HepG2 (cell line): Measurements from ENCODE around the gene CYP11A1. TPM values are rescaled to one million over a fixed set of nuclear protein-coding genes. Genes with fewer than 3 reads are reported as not detected.

ENCODE experiments used
- DR1 ChIP-seq: sonication (generic); formaldehyde crosslinking; IDR thresholded peaks from 2 replicates; pipeline ENCODE4 v1.8.0; 2021; ENCODE audit warnings: mild to moderate bottlenecking, missing genetic modification reagents, inconsistent platforms
- MLXIP ChIP-seq: sonication (generic); formaldehyde crosslinking; IDR thresholded peaks from 2 replicates; pipeline ENCODE4 v1.9.0; 2021; ENCODE audit warnings: missing genetic modification reagents, borderline replicate concordance
- SALL1 ChIP-seq: sonication (generic); formaldehyde crosslinking; IDR thresholded peaks from 2 replicates; pipeline ENCODE4 v1.8.0; 2022; ENCODE audit warnings: mild to moderate bottlenecking, missing genetic modification reagents
- SP1 ChIP-seq, 2 experiments: fragments of 450-650 bp in 1 of 2; sonication (generic) in 1 of 2; formaldehyde crosslinking in 1 of 2; IDR thresholded peaks; 2 replicates each; pipeline versions ENCODE4 v1.4.0 to v1.6.1; 2016 to 2020; ENCODE audit warnings: missing genetic modification reagents in 1 of 2
- TARDBP ChIP-seq: sonication (generic); formaldehyde crosslinking; IDR thresholded peaks from 2 replicates; pipeline ENCODE4 v1.8.0; 2022; ENCODE audit warnings: mild to moderate bottlenecking, missing genetic modification reagents
- ZFX ChIP-seq: sonication (generic); formaldehyde crosslinking; IDR thresholded peaks from 2 replicates; pipeline ENCODE4 v1.4.0; 2020; ENCODE audit warnings: mild to moderate bottlenecking, low read depth, missing genetic modification reagents, moderate library complexity
- ZNF232 ChIP-seq: sonication (generic); formaldehyde crosslinking; IDR thresholded peaks from 2 replicates; pipeline ENCODE4 v1.4.0; 2020; ENCODE audit warnings: missing genetic modification reagents, borderline replicate concordance
- ZNF331 ChIP-seq: sonication (generic); formaldehyde crosslinking; IDR thresholded peaks from 2 replicates; pipeline ENCODE4 v1.4.0; 2020; ENCODE audit warnings: missing genetic modification reagents
- ZNF687 ChIP-seq: sonication (generic); formaldehyde crosslinking; IDR thresholded peaks from 2 replicates; pipeline ENCODE4 v1.5.1; 2020; ENCODE audit warnings: mild to moderate bottlenecking, missing genetic modification reagents, moderate library complexity
- ZSCAN30 ChIP-seq: sonication (generic); formaldehyde crosslinking; IDR thresholded peaks from 2 replicates; pipeline ENCODE4 v1.5.0; 2020; ENCODE audit warnings: mild to moderate bottlenecking, missing genetic modification reagents
- polyA plus RNA-seq, 8 experiments: library from polyadenylated mRNA; depleted of rRNA in 3 of 8; stranded (reverse) in 7 of 8; unstranded in 1 of 8; fragments of >200 nt; fragmentation: Illumina TruSeq in 4 of 8; extraction: Trizol in 4 of 8; gene quantifications; 2 replicates each; pipeline versions ENCODE4 v1.2.1 to v1.2.3, GENCODE V29; 2011 to 2016; ENCODE audit warnings: low read depth in 4 of 8, missing spikeins in 1 of 8, mixed read lengths in 1 of 8; ENCODE audit not compliant: insufficient read depth in 1 of 8
- total RNA-seq, 5 experiments: library from RNA; depleted of rRNA; stranded (reverse); fragments of >200 nt; fragmentation: Illumina TruSeq; extraction: Trizol; gene quantifications; 2 replicates each; pipeline ENCODE4 v1.2.3, GENCODE V29; 2016; ENCODE audit warnings: low read depth in 1 of 5
- TF ChIP-seq, protein P1 (sequence below): sonication (generic); formaldehyde crosslinking; IDR thresholded peaks from 2 replicates; pipeline ENCODE4 v1.8.0; 2022; ENCODE audit warnings: missing genetic modification reagents, mild to moderate bottlenecking, borderline replicate concordance
- TF ChIP-seq, protein P2 (sequence below): sonication (generic); formaldehyde crosslinking; conservative IDR thresholded peaks from 2 replicates; pipeline ENCODE4 v1.4.0; 2020; ENCODE audit warnings: missing genetic modification reagents
- TF ChIP-seq, protein P3 (sequence below): sonication (generic); formaldehyde crosslinking; IDR thresholded peaks from 2 replicates; pipeline ENCODE4 v1.8.0; 2022; ENCODE audit warnings: mild to moderate bottlenecking, missing genetic modification reagents; ENCODE audit not compliant: insufficient replicate concordance
- TF ChIP-seq, protein P4 (sequence below): sonication (generic); formaldehyde crosslinking; IDR thresholded peaks from 2 replicates; pipeline ENCODE4 v1.4.0; 2020; ENCODE audit warnings: mild to moderate bottlenecking, missing genetic modification reagents

Gene CYP11A1
- total and polyA plus RNA-seq, 2 of the 13 experiments (the other 11 are each of a cell fraction or from before 2014, with no cell fraction given), result 0.66 to 0.92 TPM

GRCh38 chr15:74365598-74366445 is 1.6 kb downstream of the CYP11A1 start (continued):
- TF ChIP-seq, protein P1, sequence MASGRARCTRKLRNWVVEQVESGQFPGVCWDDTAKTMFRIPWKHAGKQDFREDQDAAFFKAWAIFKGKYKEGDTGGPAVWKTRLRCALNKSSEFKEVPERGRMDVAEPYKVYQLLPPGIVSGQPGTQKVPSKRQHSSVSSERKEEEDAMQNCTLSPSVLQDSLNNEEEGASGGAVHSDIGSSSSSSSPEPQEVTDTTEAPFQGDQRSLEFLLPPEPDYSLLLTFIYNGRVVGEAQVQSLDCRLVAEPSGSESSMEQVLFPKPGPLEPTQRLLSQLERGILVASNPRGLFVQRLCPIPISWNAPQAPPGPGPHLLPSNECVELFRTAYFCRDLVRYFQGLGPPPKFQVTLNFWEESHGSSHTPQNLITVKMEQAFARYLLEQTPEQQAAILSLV (CRISPR knock-in tag), result no peak
- peak; percentile 90 for TF ChIP-seq ZNF687 (CRISPR knock-in tag)
- TF ChIP-seq ZFX (CRISPR knock-in tag), result peak; percentile 94
- TF ChIP-seq, protein P2, sequence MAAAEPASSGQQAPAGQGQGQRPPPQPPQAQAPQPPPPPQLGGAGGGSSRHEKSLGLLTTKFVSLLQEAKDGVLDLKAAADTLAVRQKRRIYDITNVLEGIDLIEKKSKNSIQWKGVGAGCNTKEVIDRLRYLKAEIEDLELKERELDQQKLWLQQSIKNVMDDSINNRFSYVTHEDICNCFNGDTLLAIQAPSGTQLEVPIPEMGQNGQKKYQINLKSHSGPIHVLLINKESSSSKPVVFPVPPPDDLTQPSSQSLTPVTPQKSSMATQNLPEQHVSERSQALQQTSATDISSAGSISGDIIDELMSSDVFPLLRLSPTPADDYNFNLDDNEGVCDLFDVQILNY (CRISPR knock-in tag), result no peak
- TF ChIP-seq, protein P3, sequence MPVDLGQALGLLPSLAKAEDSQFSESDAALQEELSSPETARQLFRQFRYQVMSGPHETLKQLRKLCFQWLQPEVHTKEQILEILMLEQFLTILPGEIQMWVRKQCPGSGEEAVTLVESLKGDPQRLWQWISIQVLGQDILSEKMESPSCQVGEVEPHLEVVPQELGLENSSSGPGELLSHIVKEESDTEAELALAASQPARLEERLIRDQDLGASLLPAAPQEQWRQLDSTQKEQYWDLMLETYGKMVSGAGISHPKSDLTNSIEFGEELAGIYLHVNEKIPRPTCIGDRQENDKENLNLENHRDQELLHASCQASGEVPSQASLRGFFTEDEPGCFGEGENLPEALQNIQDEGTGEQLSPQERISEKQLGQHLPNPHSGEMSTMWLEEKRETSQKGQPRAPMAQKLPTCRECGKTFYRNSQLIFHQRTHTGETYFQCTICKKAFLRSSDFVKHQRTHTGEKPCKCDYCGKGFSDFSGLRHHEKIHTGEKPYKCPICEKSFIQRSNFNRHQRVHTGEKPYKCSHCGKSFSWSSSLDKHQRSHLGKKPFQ (CRISPR knock-in tag), result peak; percentile 42
- no peak for TF ChIP-seq ZSCAN30
- TF ChIP-seq ZNF232 (CRISPR knock-in tag), result no peak
- no peak for TF ChIP-seq ZNF331 (CRISPR knock-in tag)
- no peak for TF ChIP-seq MLXIP (CRISPR knock-in tag)
- TF ChIP-seq DR1, result no peak
- no peak for TF ChIP-seq SP1 (IDR thresholded peaks at IDR 0.05)
- TF ChIP-seq SP1 (CRISPR knock-in tag; IDR thresholded peaks at IDR 0.05), result no peak
- peak; percentile 72 for TF ChIP-seq SALL1 (CRISPR knock-in tag)
- TF ChIP-seq TARDBP (CRISPR knock-in tag), result peak; percentile 36; the same call in 1 of the 2 replicates
- TF ChIP-seq, protein P4, sequence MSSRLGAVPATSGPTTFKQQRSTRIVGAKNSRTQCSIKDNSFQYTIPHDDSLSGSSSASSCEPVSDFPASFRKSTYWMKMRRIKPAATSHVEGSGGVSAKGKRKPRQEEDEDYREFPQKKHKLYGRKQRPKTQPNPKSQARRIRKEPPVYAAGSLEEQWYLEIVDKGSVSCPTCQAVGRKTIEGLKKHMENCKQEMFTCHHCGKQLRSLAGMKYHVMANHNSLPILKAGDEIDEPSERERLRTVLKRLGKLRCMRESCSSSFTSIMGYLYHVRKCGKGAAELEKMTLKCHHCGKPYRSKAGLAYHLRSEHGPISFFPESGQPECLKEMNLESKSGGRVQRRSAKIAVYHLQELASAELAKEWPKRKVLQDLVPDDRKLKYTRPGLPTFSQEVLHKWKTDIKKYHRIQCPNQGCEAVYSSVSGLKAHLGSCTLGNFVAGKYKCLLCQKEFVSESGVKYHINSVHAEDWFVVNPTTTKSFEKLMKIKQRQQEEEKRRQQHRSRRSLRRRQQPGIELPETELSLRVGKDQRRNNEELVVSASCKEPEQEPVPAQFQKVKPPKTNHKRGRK (CRISPR knock-in tag), result no peak
